Measurements from ENCODE around the gene NRG3. TPM values are rescaled to one million over a fixed set of nuclear protein-coding genes. Genes with fewer than 3 reads are reported as not detected.

Gene NRG3
- total RNA-seq, 4 donors from 2014 or later = 0.32 to 1.4 TPM; not detected in 2

DNA sequence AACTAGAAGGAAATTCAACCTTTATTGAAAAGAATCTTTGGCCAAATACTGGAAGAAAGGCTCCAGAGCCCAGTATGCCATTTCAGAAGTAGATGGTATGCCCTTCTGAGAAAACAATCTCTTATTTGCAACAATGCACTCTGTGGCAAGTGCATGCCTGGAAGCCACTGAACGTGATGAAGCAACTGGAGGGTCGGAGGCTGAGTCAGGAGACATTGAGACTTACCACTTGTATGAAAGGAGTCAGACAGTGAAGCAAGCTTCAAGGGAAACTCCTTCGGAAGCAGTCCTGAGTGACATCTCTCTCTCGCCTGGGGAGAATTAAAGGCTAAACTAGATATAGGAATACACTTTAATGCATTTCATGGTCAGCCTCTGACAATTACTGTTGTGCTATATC, 353.7 kb downstream of the NRG3 start:
- Histone ChIP-seq H3K27ac (no peak overlapping the region), H3K36me3 (no peaks in the 10 kb centered on the region), H3K9me3 (no peaks in the 10 kb centered on the region), H3K4me3 (no peak overlapping the region), H3K27me3 (no peaks in the 10 kb centered on the region), H3K4me1 (no peaks in the 10 kb centered on the region)
- intact Hi-C loops (cut with DNase I; ENCODE audit: low total_unique reads) = no loop called here
- WGBS, 2 donors (ENCODE audit: low coverage in 1 of 2) = 69 to 94% methylated on average over 2 to 4 of the region's 4 CpGs
- DNase-seq = no peak
- no peak for TF ChIP-seq EP300 (IDR thresholded peaks at IDR 0.05; ENCODE audit: low read depth)
- no peak for TF ChIP-seq CTCF (IDR thresholded peaks at IDR 0.05)
- no peak for TF ChIP-seq POLR2AphosphoS5 (IDR thresholded peaks at IDR 0.05)
- TF ChIP-seq POLR2A (IDR thresholded peaks at IDR 0.05) = no peak
- in situ Hi-C loops (cut with MboI; ENCODE audit: low pct_ligation_motif_present in 1 of 4, low pct_unique_long_range_greater_than_20kb in 1 of 4, low sequenced_read_pairs in 3 of 4) = no loop called here

DNA sequence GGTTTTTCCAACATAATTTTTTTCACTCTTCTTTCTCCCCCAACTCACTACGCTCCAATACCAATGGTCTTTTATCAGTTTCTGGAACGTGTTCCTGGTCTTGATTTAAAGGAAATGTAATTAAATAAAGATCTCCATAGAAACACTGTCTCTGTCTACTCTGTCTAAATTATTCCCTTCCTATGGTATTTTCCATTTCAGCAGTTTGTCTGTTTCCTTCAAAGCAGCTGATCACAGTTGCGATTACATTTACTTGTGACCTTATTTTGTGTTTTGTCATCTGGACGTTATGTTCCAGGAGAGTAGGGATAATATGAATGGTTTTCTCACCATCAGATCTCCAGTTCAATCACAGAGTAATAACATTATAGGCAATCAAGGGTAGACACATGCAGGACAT, 359.2 kb downstream of the NRG3 start:
- in situ Hi-C loops (cut with MboI; ENCODE audit: low pct_ligation_motif_present in 1 of 4, low pct_unique_long_range_greater_than_20kb in 1 of 4, low sequenced_read_pairs in 3 of 4) = no loop called here
- 75 to 78% methylated on average over 4 of the region's 4 CpGs for WGBS, 2 donors (ENCODE audit: low coverage in 1 of 2)
- H3K27ac ChIP-seq = no peak overlapping the region

GRCh38 chr10:82236084-82236731, 361.2 kb downstream of the NRG3 start:
- Histone ChIP-seq H3K27ac (no peak overlapping the region), H3K4me1 (peaks cover 0 to under 1% (median 0%) of the 10 kb centered on the region in 4 donors), H3K4me3 (no peak overlapping the region), H3K36me3 (no peaks in the 10 kb centered on the region), H3K27me3 (no peaks in the 10 kb centered on the region), H3K9me3 (no peaks in the 10 kb centered on the region)
- no peak for DNase-seq
- in situ Hi-C loops (cut with MboI; ENCODE audit: low pct_ligation_motif_present in 1 of 4, low pct_unique_long_range_greater_than_20kb in 1 of 4, low sequenced_read_pairs in 3 of 4) = no loop called here
- no peak for TF ChIP-seq EP300 (IDR thresholded peaks at IDR 0.05; ENCODE audit: low read depth)
- TF ChIP-seq POLR2A (IDR thresholded peaks at IDR 0.05) = no peak
- no peak for TF ChIP-seq POLR2AphosphoS5 (IDR thresholded peaks at IDR 0.05)
- TF ChIP-seq CTCF (IDR thresholded peaks at IDR 0.05) = no peak
- intact Hi-C loops (cut with DNase I; ENCODE audit: low total_unique reads) = no loop called here
- 67 to 68% methylated on average over 3 to 4 of the region's 4 CpGs for WGBS, 2 donors (ENCODE audit: low coverage in 1 of 2)

More for the DNA sequence above, 359.2 kb downstream of the NRG3 start:
- intact Hi-C loops (cut with DNase I; ENCODE audit: low total_unique reads) = no loop called here
- H3K9me3 ChIP-seq = no peaks in the 10 kb centered on the region
- no peak for DNase-seq
- H3K36me3 ChIP-seq = no peaks in the 10 kb centered on the region
- no peak for TF ChIP-seq POLR2A (IDR thresholded peaks at IDR 0.05)
- TF ChIP-seq EP300 (IDR thresholded peaks at IDR 0.05; ENCODE audit: low read depth) = no peak
- TF ChIP-seq CTCF (IDR thresholded peaks at IDR 0.05) = no peak
- TF ChIP-seq POLR2AphosphoS5 (IDR thresholded peaks at IDR 0.05) = no peak
- H3K4me3 ChIP-seq = no peak overlapping the region
- no peaks in the 10 kb centered on the region for H3K4me1 ChIP-seq
- no peaks in the 10 kb centered on the region for H3K27me3 ChIP-seq

GRCh38 chr10:82238291-82238690, 363.3 kb downstream of the NRG3 start:
- WGBS, 2 donors (ENCODE audit: low coverage in 1 of 2) = 54 to 65% methylated on average over 1 of the region's 1 CpG
- no peaks in the 10 kb centered on the region for H3K9me3 ChIP-seq
- TF ChIP-seq POLR2AphosphoS5 (IDR thresholded peaks at IDR 0.05) = no peak
- intact Hi-C loops (cut with DNase I; ENCODE audit: low total_unique reads) = no loop called here
- H3K4me3 ChIP-seq = no peak overlapping the region
- peaks cover 0 to 15% (median 3%) of the 10 kb centered on the region in 4 donors for H3K4me1 ChIP-seq
- no peaks in the 10 kb centered on the region for H3K36me3 ChIP-seq
- H3K27ac ChIP-seq = no peak overlapping the region
- in situ Hi-C loops (cut with MboI; ENCODE audit: low pct_ligation_motif_present in 1 of 4, low pct_unique_long_range_greater_than_20kb in 1 of 4, low sequenced_read_pairs in 3 of 4) = no loop called here
- H3K27me3 ChIP-seq = no peaks in the 10 kb centered on the region
- no peak for DNase-seq

DNA sequence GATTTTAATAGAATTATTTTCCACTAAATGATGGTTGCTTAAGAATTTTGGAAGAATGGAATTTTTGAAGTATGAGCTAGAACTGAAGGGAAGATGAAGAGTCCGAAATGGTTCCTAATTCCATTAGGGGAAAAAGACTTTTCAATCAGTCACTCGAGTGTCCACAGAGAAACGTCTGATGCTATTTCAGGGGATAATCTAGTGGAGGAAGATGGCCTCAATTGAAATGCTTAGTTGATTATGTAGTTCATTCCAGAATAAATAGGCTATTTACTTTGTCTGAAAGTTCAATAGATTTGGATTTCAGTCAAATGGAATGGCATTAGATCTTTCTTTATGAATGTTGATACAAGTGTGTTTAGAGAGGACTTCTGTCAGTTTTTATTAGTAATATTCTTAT, 365.4 kb downstream of the NRG3 start:
- no peaks in the 10 kb centered on the region for H3K36me3 ChIP-seq
- no peaks in the 10 kb centered on the region for H3K27me3 ChIP-seq
- intact Hi-C loops (cut with DNase I; ENCODE audit: low total_unique reads) (no loop called here), in situ Hi-C loops (cut with MboI; ENCODE audit: low pct_ligation_motif_present in 1 of 4, low pct_unique_long_range_greater_than_20kb in 1 of 4, low sequenced_read_pairs in 3 of 4) (no loop called here)
- H3K9me3 ChIP-seq = no peaks in the 10 kb centered on the region
- DNase-seq = no peak
- H3K4me3 ChIP-seq = no peak overlapping the region
- TF ChIP-seq EP300 (IDR thresholded peaks at IDR 0.05; ENCODE audit: low read depth) = no peak
- TF ChIP-seq POLR2AphosphoS5 (IDR thresholded peaks at IDR 0.05) = no peak
- TF ChIP-seq POLR2A (IDR thresholded peaks at IDR 0.05) = no peak
- TF ChIP-seq CTCF (IDR thresholded peaks at IDR 0.05) = no peak
- no peak overlapping the region for H3K27ac ChIP-seq
- WGBS, 2 donors (ENCODE audit: low coverage in 1 of 2) = 61 to 76% methylated on average over 3 of the region's 3 CpGs
- H3K4me1 ChIP-seq = peaks cover 0 to 16% (median 3%) of the 10 kb centered on the region in 4 donors

All from transverse colon (tissue), 4 donors.